Ovary (tissue), 3 donors: ENCODE data around the gene OR7D2.

Experiments
- POLR2A ChIP-seq: fragments of 450-650 bp; IDR thresholded peaks from one replicate; pipeline ENCODE4 v1.6.1; 2017; ENCODE audit warnings: antibody characterized with exemption, mild to moderate bottlenecking, moderate library complexity
- TF ChIP-seq, protein P1 (sequence below), 3 donors: fragments of 450-650 bp in 2 of 3; fragments of 200-600 bp in 1 of 3; IDR thresholded peaks; one replicate each; pipeline versions ENCODE4 v1.5.1 to v1.8.0; 2016 to 2022; ENCODE audit warnings: antibody characterized with exemption in 3 of 3, mild to moderate bottlenecking in 1 of 3
- donor health status: DM: no; HTN: no; CAD: no.

DNA sequence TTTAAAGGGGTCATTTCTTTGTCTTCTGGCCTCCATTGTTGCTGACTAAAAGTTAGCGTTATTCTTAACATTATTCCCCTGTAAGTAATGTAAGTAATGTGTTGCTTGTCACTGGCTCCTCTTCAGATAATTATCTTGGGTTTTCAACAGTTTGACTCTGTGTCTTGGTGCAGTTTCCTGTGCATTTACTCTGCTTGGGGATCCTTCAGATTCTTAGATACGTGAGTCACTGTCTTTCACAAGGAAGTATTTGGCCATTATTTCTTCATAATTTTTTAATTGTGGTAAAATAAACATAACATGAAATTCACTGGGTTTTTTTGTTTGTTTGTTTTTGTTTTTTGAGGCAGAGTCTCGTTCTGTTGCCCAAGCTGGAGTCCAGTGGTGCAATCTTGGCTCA, 13.5 kb upstream of the OR7D2 start:
- TF ChIP-seq POLR2A = no peak
- TF ChIP-seq, protein P1, sequence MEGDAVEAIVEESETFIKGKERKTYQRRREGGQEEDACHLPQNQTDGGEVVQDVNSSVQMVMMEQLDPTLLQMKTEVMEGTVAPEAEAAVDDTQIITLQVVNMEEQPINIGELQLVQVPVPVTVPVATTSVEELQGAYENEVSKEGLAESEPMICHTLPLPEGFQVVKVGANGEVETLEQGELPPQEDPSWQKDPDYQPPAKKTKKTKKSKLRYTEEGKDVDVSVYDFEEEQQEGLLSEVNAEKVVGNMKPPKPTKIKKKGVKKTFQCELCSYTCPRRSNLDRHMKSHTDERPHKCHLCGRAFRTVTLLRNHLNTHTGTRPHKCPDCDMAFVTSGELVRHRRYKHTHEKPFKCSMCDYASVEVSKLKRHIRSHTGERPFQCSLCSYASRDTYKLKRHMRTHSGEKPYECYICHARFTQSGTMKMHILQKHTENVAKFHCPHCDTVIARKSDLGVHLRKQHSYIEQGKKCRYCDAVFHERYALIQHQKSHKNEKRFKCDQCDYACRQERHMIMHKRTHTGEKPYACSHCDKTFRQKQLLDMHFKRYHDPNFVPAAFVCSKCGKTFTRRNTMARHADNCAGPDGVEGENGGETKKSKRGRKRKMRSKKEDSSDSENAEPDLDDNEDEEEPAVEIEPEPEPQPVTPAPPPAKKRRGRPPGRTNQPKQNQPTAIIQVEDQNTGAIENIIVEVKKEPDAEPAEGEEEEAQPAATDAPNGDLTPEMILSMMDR (IDR thresholded peaks at IDR 0.05) = no peak
